Calu3 (cell line): ENCODE measurements around the gene NUFIP2. TPM values are rescaled to one million over a fixed set of nuclear protein-coding genes. Genes with fewer than 3 reads are reported as not detected.
A peak's percentile ranks its signal among the peaks of the same experiment; 100 is the strongest.

Experiments used
- BruUV-seq: library from RNA; stranded (reverse); fragments of 400-500 nt; replicated peaks from 2 replicates; lab custom pipeline; 2021; lab: Mats Ljungman, UMichigan
- CTCF ChIA-PET: fragments of 300-600 bp; sonication (Branson Sonifier 250); formaldehyde crosslinking; loops from one replicate; lab custom pipeline; 2022; ENCODE audit warnings: antibody characterized with exemption; lab: Charles Lee
- DNase-seq: peaks from one replicate; pipeline ENCODE4 v3.0.0; 2022
- H3K27ac Mint-ChIP-seq: one replicate; pipeline ENCODE4 v1.8.0; 2022; ENCODE audit warnings: mixed read lengths; ENCODE audit not compliant: unreplicated experiment
- H3K27me3 Mint-ChIP-seq: one replicate; pipeline ENCODE4 v1.8.0; 2022; ENCODE audit warnings: mixed read lengths; ENCODE audit not compliant: unreplicated experiment
- H3K36me3 Mint-ChIP-seq: one replicate; pipeline ENCODE4 v1.8.0; 2022; ENCODE audit warnings: mild to moderate bottlenecking, moderate library complexity, mixed read lengths; ENCODE audit not compliant: insufficient read depth, unreplicated experiment
- H3K4me1 Mint-ChIP-seq: one replicate; pipeline ENCODE4 v1.8.0; 2022; ENCODE audit warnings: mild to moderate bottlenecking, low read depth, mixed read lengths; ENCODE audit not compliant: unreplicated experiment
- H3K4me3 Mint-ChIP-seq: one replicate; pipeline ENCODE4 v1.8.0; 2022; ENCODE audit warnings: mild to moderate bottlenecking, low read depth, moderate library complexity, mixed read lengths; ENCODE audit not compliant: unreplicated experiment
- H3K9me3 Mint-ChIP-seq: one replicate; pipeline ENCODE4 v1.8.0; 2022; ENCODE audit warnings: low read depth, mixed read lengths; ENCODE audit not compliant: unreplicated experiment
- CTCF ChIP-seq: fragments of 200-600 bp; IDR thresholded peaks from one replicate; pipeline ENCODE4 v1.8.0; 2022; ENCODE audit warnings: antibody characterized with exemption; ENCODE audit not compliant: unreplicated experiment
- intact Hi-C: fragments of 100-400 bp; cut with micrococcal nuclease; formaldehyde crosslinking; loops from one replicate; pipeline ENCODE4 v1.10.0; 2022; ENCODE audit not compliant: unreplicated experiment
- total RNA-seq: library from RNA; stranded (reverse); gene quantifications from 2 replicates; pipeline ENCODE4 v1.2.3, GENCODE V29; 2022

NUFIP2 gene
- total RNA-seq, 1 experiment from 2014 or later, result 92.9 TPM

- Mint-ChIP-seq H3K27ac (no peak overlapping the region), H3K4me3 (peak overlapping the region; percentile 90), H3K4me1 (peaks cover 37% of the 10 kb centered on the region), H3K9me3 (no peaks in the 10 kb centered on the region), H3K36me3 (peaks cover 99% of the 10 kb centered on the region), H3K27me3 (no peaks in the 10 kb centered on the region)
- CTCF ChIA-PET, result interaction anchor here (1.0 to 1.5 kb wide), 2 partner anchors 100 to 141 kb away, joined by 3 read pairs; partner anchors contain the start of gene TAOK1
- no peak for DNase-seq
- no TSS peak for BruUV-seq
- TF ChIP-seq CTCF, result no peak
- intact Hi-C loops, result loop anchor here (2.0 kb wide), 1 partner anchor 141 kb away; no protein-coding TSS in a partner anchor
These were observed 4.1 kb downstream of the NUFIP2 start for GRCh38 chr17:29289852-29290251.

- Mint-ChIP-seq H3K27ac (peak overlapping the region; percentile 8), H3K9me3 (no peaks in the 10 kb centered on the region), H3K4me3 (no peak overlapping the region), H3K36me3 (peaks cover 87% of the 10 kb centered on the region), H3K4me1 (peaks cover 34% of the 10 kb centered on the region), H3K27me3 (no peaks in the 10 kb centered on the region)
- TF ChIP-seq CTCF, result no peak
- BruUV-seq, result no TSS peak
- intact Hi-C loops, result no loop called here
- DNase-seq, result no peak
- CTCF ChIA-PET, result interaction anchor here (1.4 kb wide), 1 partner anchor 10 kb away, joined by 4 read pairs; the partner anchor contains the start of gene NUFIP2
These were observed 10.0 kb downstream of the NUFIP2 start for GRCh38 chr17:29283961-29284360.

- Mint-ChIP-seq H3K27ac (peak overlapping the region; percentile 8), H3K4me3 (no peak overlapping the region), H3K36me3 (peaks cover 87% of the 10 kb centered on the region), H3K9me3 (no peaks in the 10 kb centered on the region), H3K27me3 (no peaks in the 10 kb centered on the region), H3K4me1 (peaks cover 30% of the 10 kb centered on the region)
- no peak for DNase-seq
- peak; percentile 20 for TF ChIP-seq CTCF
- intact Hi-C loops, result no loop called here
- CTCF ChIA-PET, result interaction anchor here (1.4 kb wide), 1 partner anchor 11 kb away, joined by 4 read pairs; the partner anchor contains the start of gene NUFIP2
- BruUV-seq, result no TSS peak
These were observed 10.5 kb downstream of the NUFIP2 start for GRCh38 chr17:29283496-29283895.

- CTCF ChIA-PET, result no interaction called here
- Mint-ChIP-seq H3K36me3 (peaks cover 84% of the 10 kb centered on the region), H3K9me3 (no peaks in the 10 kb centered on the region), H3K4me3 (no peak overlapping the region), H3K4me1 (peaks cover 23% of the 10 kb centered on the region), H3K27me3 (no peaks in the 10 kb centered on the region), H3K27ac (peak overlapping the region; percentile 69)
- DNase-seq, result no peak
- intact Hi-C loops, result no loop called here
- no TSS peak for BruUV-seq
- no peak for TF ChIP-seq CTCF
These were observed 14.4 kb downstream of the NUFIP2 start for GRCh38 chr17:29279397-29280070.
